Progenitor cell of endocrine pancreas (in vitro differentiated cells): ENCODE measurements around the gene UBAP2. TPM values are rescaled to one million over a fixed set of nuclear protein-coding genes. Genes with fewer than 3 reads are reported as not detected.
"Not testable (repeated sequence)": the region's sequence is repeated elsewhere in the genome, so short reads cannot be mapped to it uniquely, and the experiment has no call there.

Source experiments
- DNase-seq: peaks from one replicate; pipeline ENCODE4 v3.0.0; 2021; ENCODE audit warnings: low spot score; ENCODE audit not compliant: unreplicated experiment
- H3K27ac Mint-ChIP-seq: 2 replicates; pipeline ENCODE4 v1.8.0; 2021; ENCODE audit warnings: mild to moderate bottlenecking, moderate library complexity, mixed read lengths
- H3K27me3 Mint-ChIP-seq: 2 replicates; pipeline ENCODE4 v1.8.0; 2021; ENCODE audit warnings: mixed read lengths
- H3K36me3 Mint-ChIP-seq: 2 replicates; pipeline ENCODE4 v1.8.0; 2022; ENCODE audit warnings: mixed read lengths; ENCODE audit not compliant: insufficient read depth
- H3K4me1 Mint-ChIP-seq: 2 replicates; pipeline ENCODE4 v1.8.0; 2021; ENCODE audit warnings: low read depth, mixed read lengths
- H3K4me3 Mint-ChIP-seq: 2 replicates; pipeline ENCODE4 v1.8.0; 2021; ENCODE audit warnings: low read depth, mild to moderate bottlenecking, moderate library complexity, mixed read lengths
- H3K9me3 Mint-ChIP-seq: 2 replicates; pipeline ENCODE4 v1.8.0; 2021; ENCODE audit warnings: low read depth, mixed read lengths
- total RNA-seq: library from RNA; stranded (reverse); gene quantifications from 2 replicates; pipeline ENCODE4 v1.2.1, GENCODE V29; 2021
- TF ChIP-seq, protein P1 (sequence below): fragments of 200-600 bp; sonication (generic); IDR thresholded peaks from one replicate; pipeline ENCODE4 v1.5.0; 2021; ENCODE audit warnings: antibody characterized with exemption, mild to moderate bottlenecking; ENCODE audit not compliant: unreplicated experiment

The UBAP2 gene
- total RNA-seq, 1 donor from 2014 or later = 56.7 TPM

DNA sequence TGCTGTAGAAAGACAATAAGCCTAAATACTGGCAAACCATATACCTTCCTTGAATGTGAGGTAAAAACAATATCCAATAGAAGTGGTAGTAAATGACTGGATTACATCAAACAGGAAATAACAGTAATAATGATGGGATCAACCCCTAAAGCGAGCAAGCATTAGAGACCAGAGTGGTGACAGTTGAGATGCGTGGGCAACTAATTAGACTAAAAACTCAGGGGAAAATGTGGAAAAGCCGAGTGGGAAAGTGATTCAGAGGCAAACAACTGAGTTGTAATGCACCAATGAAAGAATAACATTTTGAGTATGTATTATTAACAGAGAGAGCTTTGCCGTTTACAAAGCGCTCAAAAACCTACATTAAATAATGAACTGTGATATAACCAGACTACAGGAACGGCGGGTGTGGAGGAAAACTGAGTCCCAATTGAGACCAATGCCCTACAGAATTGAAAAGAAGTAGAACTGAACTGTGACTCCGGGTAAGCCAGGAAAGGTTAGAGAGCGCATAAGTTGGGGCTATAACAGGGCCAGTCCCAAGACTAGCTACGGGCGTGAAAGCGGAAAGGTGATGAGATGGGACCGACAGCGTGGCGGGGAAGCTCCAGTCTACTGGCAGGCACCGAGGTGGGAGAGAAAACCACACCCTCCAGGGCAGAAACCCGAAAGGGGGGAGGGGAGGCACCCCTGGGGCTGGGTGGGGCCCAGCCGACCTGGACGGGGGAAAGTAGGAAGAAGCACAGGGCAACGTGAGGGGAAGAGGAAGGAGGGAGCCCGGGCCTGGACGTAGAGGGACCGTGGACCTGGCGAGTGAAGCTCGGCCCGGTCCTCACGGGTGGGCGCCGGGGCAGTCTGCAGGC lies 592 bp downstream of the UBAP2 start:
- Mint-ChIP-seq H3K36me3 (peaks cover 3% of the 10 kb centered on the region), H3K4me1 (peaks cover 25% of the 10 kb centered on the region), H3K27ac (peak overlapping the region; percentile 100), H3K27me3 (no peaks in the 10 kb centered on the region), H3K4me3 (peak overlapping the region; percentile 97), H3K9me3 (no peaks in the 10 kb centered on the region)
- TF ChIP-seq, protein P1, sequence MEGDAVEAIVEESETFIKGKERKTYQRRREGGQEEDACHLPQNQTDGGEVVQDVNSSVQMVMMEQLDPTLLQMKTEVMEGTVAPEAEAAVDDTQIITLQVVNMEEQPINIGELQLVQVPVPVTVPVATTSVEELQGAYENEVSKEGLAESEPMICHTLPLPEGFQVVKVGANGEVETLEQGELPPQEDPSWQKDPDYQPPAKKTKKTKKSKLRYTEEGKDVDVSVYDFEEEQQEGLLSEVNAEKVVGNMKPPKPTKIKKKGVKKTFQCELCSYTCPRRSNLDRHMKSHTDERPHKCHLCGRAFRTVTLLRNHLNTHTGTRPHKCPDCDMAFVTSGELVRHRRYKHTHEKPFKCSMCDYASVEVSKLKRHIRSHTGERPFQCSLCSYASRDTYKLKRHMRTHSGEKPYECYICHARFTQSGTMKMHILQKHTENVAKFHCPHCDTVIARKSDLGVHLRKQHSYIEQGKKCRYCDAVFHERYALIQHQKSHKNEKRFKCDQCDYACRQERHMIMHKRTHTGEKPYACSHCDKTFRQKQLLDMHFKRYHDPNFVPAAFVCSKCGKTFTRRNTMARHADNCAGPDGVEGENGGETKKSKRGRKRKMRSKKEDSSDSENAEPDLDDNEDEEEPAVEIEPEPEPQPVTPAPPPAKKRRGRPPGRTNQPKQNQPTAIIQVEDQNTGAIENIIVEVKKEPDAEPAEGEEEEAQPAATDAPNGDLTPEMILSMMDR = no peak
- DNase-seq = peak; percentile 27

DNA sequence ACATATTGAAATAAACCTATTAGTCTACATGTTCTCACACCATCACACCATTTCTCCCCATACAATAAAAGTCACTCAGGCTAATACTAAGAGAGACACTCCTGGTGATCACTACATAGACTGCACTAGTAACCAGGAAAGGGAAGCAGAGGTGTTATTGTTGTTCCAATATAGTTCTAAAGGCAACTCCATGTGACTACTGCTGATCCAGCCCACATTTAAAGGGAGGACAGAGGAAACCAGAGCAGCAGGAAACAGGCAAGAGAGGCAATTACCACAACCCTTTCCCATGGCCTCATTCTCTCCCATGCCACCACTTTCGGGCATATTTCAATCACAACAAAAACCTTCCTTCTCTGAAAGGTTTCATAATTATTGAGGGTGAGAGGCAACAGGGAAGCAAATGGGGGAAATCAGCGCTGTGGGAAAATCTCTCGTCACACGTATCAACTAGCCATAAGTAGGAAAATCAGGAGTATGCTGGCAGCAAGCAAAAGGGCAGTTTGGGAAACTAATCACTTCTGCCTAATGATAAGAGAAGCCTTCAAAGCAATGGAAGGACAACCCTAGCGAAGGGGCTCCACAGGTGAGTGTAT lies 1.8 kb downstream of the UBAP2 start:
- Mint-ChIP-seq H3K27me3 (no peaks in the 10 kb centered on the region), H3K4me3 (peak overlapping the region; percentile 97), H3K9me3 (no peaks in the 10 kb centered on the region), H3K27ac (no peak overlapping the region), H3K4me1 (peaks cover 25% of the 10 kb centered on the region), H3K36me3 (peaks cover 3% of the 10 kb centered on the region)
- TF ChIP-seq, protein P1 = no peak
- DNase-seq = no peak

DNA sequence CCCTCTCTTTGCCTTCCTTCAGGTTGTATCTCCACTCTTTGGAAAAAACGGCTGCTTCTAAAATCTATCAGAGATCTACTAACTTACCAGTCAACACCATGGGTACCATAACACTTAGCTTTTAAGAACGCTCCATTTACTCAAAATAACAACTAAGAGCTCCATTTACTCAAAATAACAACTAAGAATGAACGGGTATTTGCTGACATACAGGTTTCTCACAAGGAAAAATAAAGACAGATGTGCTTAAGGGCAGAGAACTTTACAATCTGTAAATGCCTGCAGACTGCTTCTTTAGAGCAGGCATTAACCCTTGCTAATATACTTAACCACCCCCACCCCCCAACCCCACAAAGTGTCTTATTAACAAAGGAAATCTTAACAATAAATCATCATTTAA lies 2.8 kb downstream of the UBAP2 start:
- H3K9me3 Mint-ChIP-seq = no peaks in the 10 kb centered on the region
- peaks cover 8% of the 10 kb centered on the region for H3K36me3 Mint-ChIP-seq
- H3K4me3 Mint-ChIP-seq = peak overlapping the region; percentile 30
- TF ChIP-seq, protein P1 = no peak
- H3K27ac Mint-ChIP-seq = no peak overlapping the region
- H3K4me1 Mint-ChIP-seq = peaks cover 25% of the 10 kb centered on the region
- no peak for DNase-seq
- no peaks in the 10 kb centered on the region for H3K27me3 Mint-ChIP-seq

DNA sequence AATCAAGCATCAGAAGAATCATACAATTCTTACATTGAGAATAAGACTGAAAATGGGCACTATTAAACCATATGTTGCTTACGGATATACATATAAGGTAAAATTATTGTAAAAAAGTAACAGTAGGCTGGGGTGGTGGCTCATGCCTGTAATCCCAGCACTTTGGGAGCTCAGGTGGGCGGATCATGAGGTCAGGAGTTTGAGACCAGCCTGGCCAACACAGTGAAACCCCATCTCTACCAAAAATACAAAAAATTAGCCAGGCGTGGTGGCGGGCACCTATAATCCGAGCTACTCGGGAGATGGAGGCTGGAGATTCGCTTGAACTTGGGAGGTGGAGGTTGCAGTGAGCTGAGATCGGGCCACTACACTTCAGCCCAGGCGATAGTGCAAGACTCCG lies 6.6 kb downstream of the UBAP2 start:
- peaks cover 20% of the 10 kb centered on the region for H3K36me3 Mint-ChIP-seq
- not testable (repeated sequence) for DNase-seq, H3K4me1 Mint-ChIP-seq, H3K4me3 Mint-ChIP-seq, H3K9me3 Mint-ChIP-seq, H3K27me3 Mint-ChIP-seq
- peak overlapping the region; percentile 64 for H3K27ac Mint-ChIP-seq

DNA sequence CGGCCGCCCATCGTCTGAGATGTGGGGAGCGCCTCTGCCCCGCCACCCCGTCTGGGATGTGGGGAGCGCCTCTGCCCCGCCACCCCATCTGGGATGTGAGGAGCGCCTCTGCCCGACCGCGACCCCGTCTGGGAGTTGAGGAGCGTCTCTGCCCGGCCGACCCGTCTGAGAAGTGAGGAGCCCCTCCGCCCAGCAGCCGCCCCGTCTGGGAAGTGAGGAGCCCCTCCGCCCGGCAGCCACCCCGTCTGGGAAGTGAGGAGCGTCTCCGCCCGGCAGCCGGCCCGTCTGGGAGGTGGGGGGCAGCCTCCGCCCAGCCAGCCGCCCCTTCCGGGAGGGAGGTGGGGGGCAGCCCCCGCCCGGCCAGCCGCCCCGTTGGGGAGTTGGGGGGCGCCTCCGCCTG lies 9.8 kb downstream of the UBAP2 start:
- H3K9me3 Mint-ChIP-seq, DNase-seq, H3K4me1 Mint-ChIP-seq, H3K4me3 Mint-ChIP-seq, H3K27me3 Mint-ChIP-seq, H3K27ac Mint-ChIP-seq: not testable (repeated sequence)
- peaks cover 25% of the 10 kb centered on the region for H3K36me3 Mint-ChIP-seq

DNA sequence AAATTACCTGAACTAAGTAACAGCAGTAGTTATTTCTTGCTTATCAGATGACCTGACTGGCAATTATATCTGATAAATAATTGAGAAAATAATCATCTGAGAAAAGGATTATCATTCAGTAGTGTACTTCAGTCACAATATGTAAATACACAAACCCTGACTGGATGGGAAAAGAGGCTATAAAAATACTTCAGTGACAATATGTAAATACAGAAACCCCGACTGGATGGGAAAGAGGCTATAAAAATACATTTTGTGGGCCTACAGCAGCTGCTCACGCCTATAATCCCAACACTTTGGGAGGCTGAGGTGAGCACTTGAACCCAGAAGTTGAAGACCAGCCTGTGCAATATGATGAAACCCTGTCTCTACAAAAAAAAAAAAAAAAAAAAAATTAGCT lies 11.1 kb downstream of the UBAP2 start:
- Mint-ChIP-seq H3K4me1 (peaks cover 9% of the 10 kb centered on the region), H3K27ac (no peak overlapping the region), H3K9me3 (no peaks in the 10 kb centered on the region), H3K4me3 (no peak overlapping the region), H3K27me3 (no peaks in the 10 kb centered on the region), H3K36me3 (peaks cover 25% of the 10 kb centered on the region)
- DNase-seq = no peak
- TF ChIP-seq, protein P1 = no peak
